Measurements from ENCODE around the gene GSTM1.
"Not testable (repeated sequence)": the region's sequence is repeated elsewhere in the genome, so short reads cannot be mapped to it uniquely, and the experiment has no call there.

Gene GSTM1

DNA sequence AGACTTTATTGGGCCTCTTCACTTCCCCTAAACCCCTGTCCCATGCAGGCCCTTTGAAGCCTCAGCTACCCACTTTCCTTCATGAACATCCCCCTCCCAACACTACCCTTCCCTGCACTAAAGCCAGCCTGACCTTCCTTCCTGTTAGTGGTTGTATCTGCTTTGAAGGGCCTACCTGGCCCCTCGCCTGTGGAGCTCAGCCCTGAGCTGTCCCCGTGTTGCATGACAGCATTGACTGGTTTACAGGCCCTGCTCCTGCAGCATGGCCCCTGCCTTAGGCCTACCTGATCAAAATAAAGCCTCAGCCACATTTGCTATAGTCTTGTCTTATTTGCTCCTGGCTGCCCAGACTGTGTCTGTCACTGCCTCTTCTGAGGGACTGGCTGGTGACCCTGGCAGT, 26.2 kb upstream of the GSTM1 start:
- H3K4me1 ChIP-seq (ENCODE audit: control insufficient read depth, insufficient read depth, low read length) = peaks cover 6% of the 10 kb centered on the region
- H3K36me3 ChIP-seq (ENCODE audit: insufficient read depth, low read length) = no peaks in the 10 kb centered on the region
- H3K4me2 ChIP-seq (ENCODE audit: low read length) = no peak overlapping the region
- no peaks in the 10 kb centered on the region for H3K9me3 ChIP-seq (replicated peaks; ENCODE audit: low read length)
- no peaks in the 10 kb centered on the region for H3K27me3 ChIP-seq (ENCODE audit: control insufficient read depth, insufficient read depth, low read length)
- no peak overlapping the region for H3K4me3 ChIP-seq (ENCODE audit: low read length)
- no peak overlapping the region for H3K9ac ChIP-seq (ENCODE audit: low read depth, low read length)

DNA sequence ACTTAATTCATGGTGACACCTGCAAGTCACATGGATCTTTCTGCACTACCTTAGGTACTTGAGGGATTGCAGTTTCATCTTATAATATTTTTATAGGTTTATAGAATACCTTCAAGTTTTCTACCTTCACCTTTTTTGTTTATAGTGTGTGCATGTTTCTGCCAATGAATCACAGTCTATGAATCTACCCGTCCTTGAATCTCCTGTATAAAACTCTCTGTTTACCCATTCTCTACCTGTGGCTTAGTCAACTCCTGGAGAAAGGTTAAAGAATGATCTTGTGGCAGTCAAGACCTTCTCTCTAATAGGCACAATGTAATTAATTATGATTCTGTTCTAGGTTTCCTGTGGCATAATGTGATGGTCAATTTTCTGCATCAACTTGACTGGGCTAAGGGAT, 22.9 kb upstream of the GSTM1 start:
- Histone ChIP-seq H3K4me2 (ENCODE audit: low read length) (no peak overlapping the region), H3K4me3 (ENCODE audit: low read length) (no peak overlapping the region), H3K9me3 (replicated peaks; ENCODE audit: low read length) (no peaks in the 10 kb centered on the region), H3K4me1 (ENCODE audit: control insufficient read depth, insufficient read depth, low read length) (peaks cover 6% of the 10 kb centered on the region), H3K36me3 (ENCODE audit: insufficient read depth, low read length) (no peaks in the 10 kb centered on the region), H3K9ac (ENCODE audit: low read depth, low read length) (no peak overlapping the region), H3K27me3 (ENCODE audit: control insufficient read depth, insufficient read depth, low read length) (no peaks in the 10 kb centered on the region)

DNA sequence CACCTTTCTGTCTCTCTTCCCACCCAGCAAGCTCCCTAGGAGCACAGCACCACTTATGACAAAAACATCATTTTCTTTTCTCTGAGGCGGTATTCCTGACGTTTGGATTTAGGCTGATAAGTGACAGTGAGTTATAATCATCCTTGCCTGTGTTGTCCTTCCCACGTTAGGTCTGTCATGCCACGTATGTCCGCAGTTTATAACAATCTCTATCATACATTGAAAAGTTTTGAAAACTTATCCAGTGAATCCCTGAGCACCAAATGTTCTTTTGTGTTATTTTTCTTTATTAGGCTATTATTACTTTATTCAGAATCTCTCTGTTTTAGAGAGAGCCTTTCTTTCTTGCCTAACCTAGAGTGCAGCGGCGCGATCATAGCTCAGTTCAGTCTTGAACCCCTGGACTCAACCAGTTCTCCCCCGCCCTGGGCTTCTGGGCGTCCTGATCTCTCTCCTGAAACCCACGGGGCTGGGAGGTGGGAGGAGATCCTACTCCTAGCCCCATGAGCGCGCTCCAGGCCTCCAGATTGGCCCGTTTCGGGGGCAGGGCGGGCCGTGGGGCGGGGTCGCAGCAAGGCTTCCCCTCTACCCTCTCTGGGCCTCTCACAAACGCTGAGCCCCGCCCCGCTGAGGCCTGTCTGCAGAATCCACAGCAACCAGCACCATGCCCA, 20.0 kb upstream of the GSTM1 start, which contains the start of gene GSTM2:
Gene GSTM2, plus strand, starts transcription at position 606 of the 671 bp plus-strand sequence. Its CDS starts 59 bp downstream, at position 665.
- Histone ChIP-seq H3K4me2 (ENCODE audit: low read length) (peak within 1 kb of the TSS; percentile 82), H3K27me3 (ENCODE audit: control insufficient read depth, insufficient read depth, low read length) (no peaks in the 10 kb centered on the region), H3K4me3 (ENCODE audit: low read length) (peak within 1 kb of the TSS; percentile 67), H3K9me3 (replicated peaks; ENCODE audit: low read length) (no peaks in the 10 kb centered on the region), H3K4me1 (ENCODE audit: control insufficient read depth, insufficient read depth, low read length) (peaks cover 6% of the 10 kb centered on the region), H3K9ac (ENCODE audit: low read depth, low read length) (peak within 1 kb of the TSS; percentile 66), H3K36me3 (ENCODE audit: insufficient read depth, low read length) (no peaks in the 10 kb centered on the region)

GRCh38 chr1:109668123-109668775, 19.4 kb upstream of the GSTM1 start:
- Histone ChIP-seq H3K4me1 (ENCODE audit: control insufficient read depth, insufficient read depth, low read length) (peaks cover 6% of the 10 kb centered on the region), H3K4me2 (ENCODE audit: low read length) (peak overlapping the region; percentile 82), H3K27me3 (ENCODE audit: control insufficient read depth, insufficient read depth, low read length) (no peaks in the 10 kb centered on the region), H3K9me3 (replicated peaks; ENCODE audit: low read length) (no peaks in the 10 kb centered on the region), H3K36me3 (ENCODE audit: insufficient read depth, low read length) (no peaks in the 10 kb centered on the region), H3K9ac (ENCODE audit: low read depth, low read length) (peak overlapping the region; percentile 23), H3K4me3 (ENCODE audit: low read length) (peak overlapping the region; percentile 67)

- H3K4me2 ChIP-seq (ENCODE audit: low read length) = no peak overlapping the region
- H3K4me3 ChIP-seq (ENCODE audit: low read length) = no peak overlapping the region
- no peaks in the 10 kb centered on the region for H3K9me3 ChIP-seq (replicated peaks; ENCODE audit: low read length)
These were observed 18.2 kb upstream of the GSTM1 start for GRCh38 chr1:109669246-109669948.

DNA sequence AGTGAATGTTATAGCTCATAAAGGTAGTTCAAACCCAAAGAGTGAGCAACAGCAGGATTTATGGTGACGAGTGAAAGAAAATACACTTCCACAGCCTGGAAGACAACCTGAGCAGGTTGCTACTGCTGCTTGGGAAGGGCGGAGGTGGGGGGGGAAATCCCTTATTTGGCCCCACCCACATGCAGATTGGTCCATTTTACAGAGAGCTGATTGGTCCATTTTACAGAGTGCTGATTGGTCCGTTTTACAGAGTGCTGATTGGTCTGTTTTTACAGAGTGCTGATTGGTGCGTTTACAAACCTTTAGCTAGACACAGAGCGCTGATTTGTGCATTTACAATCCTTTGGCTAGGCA, 17.7 kb upstream of the GSTM1 start:
- H3K4me1 ChIP-seq (ENCODE audit: control insufficient read depth, insufficient read depth, low read length); H3K4me2 ChIP-seq (ENCODE audit: low read length); H3K27me3 ChIP-seq (ENCODE audit: control insufficient read depth, insufficient read depth, low read length): not testable (repeated sequence)

More at GRCh38 chr1:109669246-109669948, 18.2 kb upstream of the GSTM1 start:
- Histone ChIP-seq H3K27me3 (ENCODE audit: control insufficient read depth, insufficient read depth, low read length) (no peaks in the 10 kb centered on the region), H3K36me3 (ENCODE audit: insufficient read depth, low read length) (no peaks in the 10 kb centered on the region), H3K9ac (ENCODE audit: low read depth, low read length) (no peak overlapping the region), H3K4me1 (ENCODE audit: control insufficient read depth, insufficient read depth, low read length) (no peaks in the 10 kb centered on the region)

GRCh38 chr1:109671067-109671466, 16.6 kb upstream of the GSTM1 start:
- Histone ChIP-seq H3K9ac (ENCODE audit: low read depth, low read length) (no peak overlapping the region), H3K36me3 (ENCODE audit: insufficient read depth, low read length) (no peaks in the 10 kb centered on the region), H3K27me3 (ENCODE audit: control insufficient read depth, insufficient read depth, low read length) (no peaks in the 10 kb centered on the region), H3K4me1 (ENCODE audit: control insufficient read depth, insufficient read depth, low read length) (no peaks in the 10 kb centered on the region), H3K4me2 (ENCODE audit: low read length) (no peak overlapping the region), H3K9me3 (replicated peaks; ENCODE audit: low read length) (no peaks in the 10 kb centered on the region), H3K4me3 (ENCODE audit: low read length) (no peak overlapping the region)

More for the DNA sequence above, 17.7 kb upstream of the GSTM1 start:
- H3K9me3 ChIP-seq (replicated peaks; ENCODE audit: low read length); H3K4me3 ChIP-seq (ENCODE audit: low read length); H3K36me3 ChIP-seq (ENCODE audit: insufficient read depth, low read length); H3K9ac ChIP-seq (ENCODE audit: low read depth, low read length): not testable (repeated sequence)

DNA sequence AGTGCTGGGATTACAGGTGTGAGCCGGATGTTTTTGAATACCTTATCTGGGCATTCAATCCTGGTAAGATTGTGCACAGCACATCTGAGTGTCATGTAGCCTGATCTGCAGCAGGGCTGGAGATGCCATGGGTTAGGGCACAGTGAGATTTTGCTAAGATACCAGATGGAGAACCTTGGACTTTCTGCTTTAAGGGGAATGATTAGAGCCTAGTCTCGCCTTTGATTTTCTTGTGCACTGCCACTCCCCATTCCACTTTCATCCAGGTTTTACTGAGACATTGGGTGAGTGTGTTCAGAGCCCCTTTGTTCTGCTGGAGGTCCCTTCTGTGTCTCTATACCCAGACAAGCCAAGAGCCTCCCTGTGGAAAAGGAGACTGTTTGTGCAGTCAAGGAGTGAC, 13.8 kb upstream of the GSTM1 start:
- H3K27me3 ChIP-seq (ENCODE audit: control insufficient read depth, insufficient read depth, low read length); H3K4me3 ChIP-seq (ENCODE audit: low read length); H3K4me1 ChIP-seq (ENCODE audit: control insufficient read depth, insufficient read depth, low read length); H3K9me3 ChIP-seq (replicated peaks; ENCODE audit: low read length); H3K36me3 ChIP-seq (ENCODE audit: insufficient read depth, low read length); H3K4me2 ChIP-seq (ENCODE audit: low read length); H3K9ac ChIP-seq (ENCODE audit: low read depth, low read length): not testable (repeated sequence)

- not testable (repeated sequence) for H3K36me3 ChIP-seq (ENCODE audit: insufficient read depth, low read length); H3K4me2 ChIP-seq (ENCODE audit: low read length); H3K27me3 ChIP-seq (ENCODE audit: control insufficient read depth, insufficient read depth, low read length); H3K4me1 ChIP-seq (ENCODE audit: control insufficient read depth, insufficient read depth, low read length); H3K4me3 ChIP-seq (ENCODE audit: low read length); H3K9me3 ChIP-seq (replicated peaks; ENCODE audit: low read length); H3K9ac ChIP-seq (ENCODE audit: low read depth, low read length)
These were observed 10.8 kb upstream of the GSTM1 start for GRCh38 chr1:109676683-109677381.

GRCh38 chr1:109677459-109677858, 10.2 kb upstream of the GSTM1 start:
- no peaks in the 10 kb centered on the region for H3K4me1 ChIP-seq (ENCODE audit: control insufficient read depth, insufficient read depth, low read length)
- H3K27me3 ChIP-seq (ENCODE audit: control insufficient read depth, insufficient read depth, low read length) = no peaks in the 10 kb centered on the region
- no peak overlapping the region for H3K9ac ChIP-seq (ENCODE audit: low read depth, low read length)
- H3K36me3 ChIP-seq (ENCODE audit: insufficient read depth, low read length) = no peaks in the 10 kb centered on the region
- no peak overlapping the region for H3K4me3 ChIP-seq (ENCODE audit: low read length)
- H3K9me3 ChIP-seq (replicated peaks; ENCODE audit: low read length) = no peaks in the 10 kb centered on the region
- no peak overlapping the region for H3K4me2 ChIP-seq (ENCODE audit: low read length)

- H3K4me2 ChIP-seq (ENCODE audit: low read length); H3K4me1 ChIP-seq (ENCODE audit: control insufficient read depth, insufficient read depth, low read length); H3K4me3 ChIP-seq (ENCODE audit: low read length); H3K9me3 ChIP-seq (replicated peaks; ENCODE audit: low read length); H3K9ac ChIP-seq (ENCODE audit: low read depth, low read length); H3K27me3 ChIP-seq (ENCODE audit: control insufficient read depth, insufficient read depth, low read length); H3K36me3 ChIP-seq (ENCODE audit: insufficient read depth, low read length): not testable (repeated sequence)
These were observed 9.0 kb upstream of the GSTM1 start for GRCh38 chr1:109678637-109679036.

Measured in skeletal muscle satellite cell (primary cell).